GM21723 (cell line): ENCODE data around the gene NMUR1.

Experiments used
- ATAC-seq: cut with Tn5 transposase; IDR thresholded peaks from one replicate; pipeline ENCODE4 v1.9.1; 2021; ENCODE audit warnings: mild to moderate bottlenecking, moderate library complexity; ENCODE audit not compliant: unreplicated experiment

Gene NMUR1

DNA sequence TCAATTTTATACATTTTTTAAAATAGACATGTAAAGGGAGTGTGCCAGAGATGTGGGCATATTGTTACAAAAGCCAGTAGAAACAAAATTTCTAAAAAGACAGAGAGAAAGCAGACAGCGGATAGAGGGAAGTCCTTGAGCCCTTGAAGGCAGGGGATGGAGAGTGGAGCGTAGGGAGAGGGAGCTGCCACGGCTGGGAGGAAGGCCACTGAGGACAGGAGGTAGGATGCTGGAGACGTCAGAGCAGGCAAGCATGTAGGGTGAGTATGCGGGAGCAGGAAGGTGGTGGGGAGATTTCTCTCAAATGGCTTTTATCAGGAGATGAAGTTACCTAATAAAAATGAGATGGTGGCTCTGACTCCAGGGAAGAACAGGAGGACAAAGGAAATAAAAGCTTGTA, 41.9 kb downstream of the NMUR1 start:
- no peak for ATAC-seq

DNA sequence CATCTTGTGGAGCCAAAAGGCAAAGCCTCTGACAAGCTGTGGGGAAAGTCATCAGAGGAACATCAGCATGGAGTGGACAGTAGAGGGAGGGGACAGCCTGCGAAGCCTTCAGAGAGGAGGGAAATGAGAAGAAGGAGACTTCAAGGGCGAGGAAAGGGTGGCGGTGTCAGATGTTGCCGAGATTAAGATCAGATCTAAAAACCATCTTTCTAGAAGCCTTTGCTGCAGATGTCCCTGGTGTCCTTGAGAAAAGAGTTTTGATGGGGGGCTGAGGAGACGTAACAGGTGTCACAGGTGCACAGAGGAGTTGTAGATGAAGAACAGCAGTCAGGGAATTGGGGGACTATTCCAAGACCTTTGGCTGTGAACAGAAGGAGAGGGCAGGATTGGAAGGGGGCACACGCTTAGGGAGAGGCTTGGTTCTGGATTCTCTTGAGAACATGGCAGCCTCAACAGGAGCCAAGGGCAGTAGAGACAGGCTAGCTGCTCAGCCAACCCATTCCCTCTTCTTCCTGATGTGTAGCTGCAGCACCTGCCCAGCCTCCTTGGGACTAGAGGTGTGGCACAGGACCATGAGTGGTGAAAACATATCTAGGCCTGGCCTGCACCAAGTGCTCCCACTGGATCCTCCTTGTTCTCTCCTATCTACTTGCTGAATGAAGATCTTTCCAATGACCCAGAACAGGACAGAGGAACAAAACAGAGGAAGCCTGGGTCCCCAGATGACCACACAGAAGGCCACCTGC, 43.2 kb downstream of the NMUR1 start:
- no peak for ATAC-seq

DNA sequence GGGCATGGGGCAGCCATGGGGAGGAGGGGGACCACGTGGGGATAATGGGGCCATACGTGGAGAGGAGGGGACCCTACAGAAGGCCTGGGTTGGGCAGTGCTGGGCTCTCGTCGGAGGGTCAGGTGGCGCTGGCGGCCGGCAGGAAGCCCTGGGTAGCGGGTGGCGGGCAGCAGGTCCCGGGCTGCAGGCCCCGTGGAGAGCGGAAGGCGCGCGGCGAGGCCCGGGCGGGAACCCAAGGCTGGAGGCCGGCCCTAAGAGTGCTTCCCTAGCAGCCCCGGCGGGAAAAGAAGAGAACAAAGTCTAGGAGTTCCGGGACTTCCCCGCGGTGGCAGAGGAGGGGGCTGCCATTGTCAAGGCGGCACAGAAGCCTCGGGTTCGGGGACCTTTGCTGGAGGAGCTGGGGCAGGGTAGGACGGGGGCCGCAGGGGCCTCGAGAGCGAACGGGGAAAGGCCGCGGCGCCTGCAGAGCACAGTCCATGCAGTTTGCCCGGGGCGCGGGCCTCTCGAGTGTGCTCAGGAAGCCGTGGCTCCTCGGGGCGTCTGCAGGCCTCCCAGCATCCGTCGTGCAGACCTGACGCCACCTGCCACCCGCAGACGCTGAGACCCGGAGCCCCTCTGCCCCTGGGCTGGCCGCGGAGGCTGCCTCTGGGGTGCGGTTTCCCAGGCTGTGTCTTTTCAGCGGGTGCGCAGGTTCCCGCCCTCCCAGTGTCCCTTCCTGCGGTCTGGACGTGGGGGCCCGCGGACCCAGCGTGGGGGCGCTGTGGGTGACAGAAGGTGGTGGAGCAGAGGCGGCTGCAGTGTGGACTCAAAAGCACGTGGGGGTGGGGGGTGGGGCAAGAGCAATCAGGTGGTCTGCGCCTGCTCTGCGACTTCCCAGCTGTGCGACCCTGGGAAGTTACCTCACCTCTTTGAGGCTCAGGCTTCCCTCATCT, 46.6 kb downstream of the NMUR1 start:
- peak; percentile 40 for ATAC-seq

DNA sequence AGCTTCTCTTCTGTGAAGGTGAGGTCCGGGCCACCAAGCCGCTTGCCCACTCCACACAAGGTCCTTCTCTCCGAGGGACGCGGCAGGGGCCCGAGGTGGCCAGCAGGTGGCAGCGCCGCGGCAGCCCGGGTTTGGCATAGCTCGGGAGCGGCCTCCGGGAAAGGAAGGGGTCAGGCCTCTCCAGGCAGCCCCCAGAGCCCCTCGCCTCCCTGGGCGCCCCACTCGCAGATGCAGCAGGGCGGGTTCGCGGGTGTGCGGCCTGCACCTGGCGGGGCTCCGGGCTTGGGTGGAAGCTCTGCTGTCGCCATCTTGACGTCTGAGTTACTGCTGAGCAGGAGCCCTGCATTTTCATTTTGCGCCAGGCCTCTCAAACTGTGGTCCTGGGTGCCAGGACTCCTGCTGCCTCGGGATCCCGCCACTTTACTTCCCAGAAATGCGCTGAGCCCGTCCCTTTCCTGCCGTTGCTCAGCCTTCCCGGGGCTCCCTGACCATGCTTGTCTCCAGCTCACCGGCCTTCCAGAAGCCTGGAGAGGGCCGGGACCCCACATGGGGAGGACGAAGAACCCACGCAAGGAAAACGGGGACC, 47.3 kb downstream of the NMUR1 start:
- ATAC-seq = peak; percentile 80

DNA sequence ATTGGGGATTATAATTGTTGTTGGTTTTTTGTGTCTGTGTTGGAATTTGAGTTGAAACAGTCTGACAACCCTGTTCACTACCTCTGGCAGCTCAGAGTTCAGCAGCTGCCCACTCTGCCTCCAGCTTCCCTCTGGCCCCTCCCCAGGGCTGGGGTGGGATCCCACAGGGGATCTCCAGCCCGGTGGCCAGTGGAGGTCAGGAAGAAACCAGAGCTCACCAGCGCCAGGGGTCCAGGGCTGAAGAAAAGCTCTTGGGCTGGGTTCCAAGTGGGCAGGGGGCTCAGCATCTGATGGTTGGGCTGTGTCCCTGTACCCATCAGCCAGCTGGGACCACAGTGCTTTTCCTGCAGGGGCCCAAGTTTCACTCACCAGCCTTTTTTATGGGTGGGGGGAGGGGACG, 49.5 kb downstream of the NMUR1 start:
- ATAC-seq = no peak

DNA sequence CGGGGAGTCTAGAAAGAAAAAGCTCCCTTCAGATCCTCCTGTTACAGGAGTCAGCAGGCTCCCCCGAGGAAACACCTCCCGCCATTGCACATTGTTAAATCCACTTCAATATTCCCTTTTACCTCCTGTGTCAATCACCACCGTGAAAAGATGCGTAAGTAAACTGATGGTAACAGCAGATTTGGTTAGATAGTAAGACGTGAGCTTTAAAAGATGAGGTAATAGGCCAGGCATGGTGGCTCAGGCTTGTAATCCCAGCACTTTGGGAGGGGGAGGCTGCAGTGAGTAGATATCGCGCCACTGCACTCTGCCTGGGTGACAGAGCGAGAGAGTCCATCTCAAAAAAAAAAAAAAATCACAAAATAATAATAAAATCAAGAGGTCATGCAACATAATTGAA, 50.8 kb downstream of the NMUR1 start:
- ATAC-seq = no peak

DNA sequence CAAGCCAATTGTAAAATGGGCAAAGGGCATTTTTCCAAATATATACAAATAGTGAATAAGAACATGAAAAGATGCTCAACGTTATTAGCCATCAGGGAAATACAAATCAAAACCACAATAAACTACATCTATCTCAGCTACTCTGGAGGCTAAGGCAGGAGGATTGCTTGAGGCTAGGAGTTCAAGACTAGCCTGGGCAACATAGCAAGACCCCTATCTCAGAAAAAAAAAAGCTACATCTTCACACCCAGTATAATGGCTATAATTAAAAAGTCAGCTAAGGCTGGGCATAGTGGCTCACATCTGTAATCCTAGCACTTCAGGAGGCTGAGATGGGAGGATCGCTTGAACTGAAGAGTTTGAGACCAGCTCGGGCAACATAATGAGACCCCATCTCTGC, 53.3 kb downstream of the NMUR1 start:
- no peak for ATAC-seq

DNA sequence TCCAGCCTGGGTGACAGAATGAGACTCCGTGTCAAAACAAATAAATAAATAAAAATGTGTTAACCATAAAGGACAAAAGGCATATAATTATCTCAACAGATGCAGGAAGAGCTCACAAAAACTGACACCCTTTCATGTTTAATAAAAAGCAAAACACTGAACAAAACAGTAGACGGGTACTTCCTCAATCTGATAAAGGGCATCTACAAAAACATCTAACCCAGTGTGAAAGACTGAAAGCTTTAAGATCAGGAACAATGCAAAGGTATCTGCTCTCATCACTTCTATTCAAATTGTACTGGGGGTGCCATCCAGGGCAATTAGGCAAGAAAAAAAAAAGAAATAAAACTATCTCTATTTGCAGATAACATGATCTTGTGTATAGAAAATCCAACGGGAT, 54.3 kb downstream of the NMUR1 start:
- ATAC-seq = no peak
